ENCODE data around the gene GNAQ.
A peak's percentile ranks its signal among the peaks of the same experiment; 100 is the strongest.
"Not testable (repeated sequence)": the region's sequence is repeated elsewhere in the genome, so short reads cannot be mapped to it uniquely, and the experiment has no call there.

The GNAQ gene

DNA sequence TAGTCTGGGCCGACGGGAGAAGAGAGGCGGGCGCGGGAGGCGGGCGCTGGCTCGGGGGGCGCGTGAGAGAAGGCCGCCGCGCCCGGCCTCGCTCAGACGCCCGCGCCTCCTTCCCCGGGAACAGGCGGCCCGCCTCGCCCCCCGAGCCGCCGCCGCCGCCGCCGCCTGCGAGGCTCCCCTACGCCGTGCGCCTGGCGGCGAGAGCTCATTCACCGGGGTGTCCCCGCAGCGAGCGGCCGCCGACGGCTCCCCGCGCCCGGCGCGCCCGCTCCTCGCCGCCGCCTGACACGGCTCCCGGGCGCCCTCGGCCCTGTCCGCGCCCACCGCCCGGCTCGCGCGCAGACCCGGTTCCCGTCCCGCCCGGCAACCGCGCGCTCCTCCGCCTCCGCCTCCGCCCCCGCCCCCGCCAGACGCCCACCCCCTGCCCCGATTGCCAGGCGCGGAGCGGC lies at the start of gene GNAQ:
TSS of gene GNAQ (minus strand) at position 368 of the 449 bp plus-strand sequence. CDS start 576 bp downstream, outside the sequence.
- peak in 1 of 56 donors; percentile 55 for DNase-seq

DNA sequence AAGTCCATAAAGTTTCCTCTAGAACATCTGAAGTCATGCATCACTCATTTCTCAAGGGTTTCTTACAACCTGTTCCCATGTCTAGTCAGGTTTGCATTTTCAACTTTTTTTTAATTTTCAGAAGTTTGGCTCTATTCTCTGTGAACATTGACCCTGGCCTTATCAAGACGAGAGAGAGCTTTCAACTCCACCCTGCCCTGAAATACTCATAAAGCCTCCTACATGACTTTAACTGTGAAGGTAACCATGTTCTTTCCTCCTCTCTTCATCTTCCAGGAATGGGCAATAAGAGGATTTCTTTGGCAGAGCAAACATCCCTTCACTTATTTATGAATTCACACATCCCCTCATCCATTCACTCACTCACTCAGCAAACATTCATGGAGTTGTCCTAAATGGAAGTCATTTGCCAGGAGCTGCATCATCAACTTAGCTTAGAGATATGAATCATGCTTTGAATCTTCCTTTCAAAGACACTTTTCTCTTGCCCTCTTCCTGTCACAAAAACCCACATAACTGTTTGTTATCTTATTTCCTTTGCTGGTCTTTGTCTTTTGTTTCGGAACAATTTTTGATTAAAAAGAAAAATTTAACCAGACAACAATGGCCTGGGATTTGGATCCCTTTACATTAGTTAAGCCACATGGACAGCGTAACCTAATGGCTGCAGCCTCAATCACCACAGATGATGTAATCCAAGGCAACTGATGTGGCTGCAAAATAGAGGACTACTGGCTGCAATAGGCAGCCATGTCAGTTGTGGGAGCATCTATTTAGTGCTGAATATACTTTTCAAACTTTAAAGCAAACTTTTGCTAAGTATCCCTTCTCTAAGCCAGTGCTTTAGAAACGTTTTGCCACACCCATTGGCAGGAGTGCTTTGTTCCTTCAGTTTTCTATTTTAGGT lies 43.0 kb upstream of the GNAQ start:
- DNase-seq, result no peak

DNA sequence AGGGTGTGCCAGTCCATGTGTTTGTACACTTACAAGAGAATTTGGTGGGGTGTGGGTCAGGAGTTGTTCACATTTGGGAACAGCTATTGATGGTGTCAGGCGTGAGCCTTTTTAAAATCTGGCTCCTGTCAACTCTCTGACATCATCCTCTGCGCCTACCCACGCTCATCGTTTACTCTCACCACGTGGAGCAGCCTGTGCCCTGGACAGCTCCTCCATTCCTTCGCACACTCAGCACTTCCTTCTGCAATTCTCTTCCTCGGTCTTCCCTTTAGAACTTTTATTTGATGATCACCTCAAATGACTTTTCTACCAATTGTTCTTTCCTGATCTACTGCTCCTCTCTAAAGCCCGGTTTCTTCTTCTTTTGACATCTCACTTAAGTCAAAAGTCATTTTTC lies 42.1 kb upstream of the GNAQ start:
- no peak for DNase-seq

DNA sequence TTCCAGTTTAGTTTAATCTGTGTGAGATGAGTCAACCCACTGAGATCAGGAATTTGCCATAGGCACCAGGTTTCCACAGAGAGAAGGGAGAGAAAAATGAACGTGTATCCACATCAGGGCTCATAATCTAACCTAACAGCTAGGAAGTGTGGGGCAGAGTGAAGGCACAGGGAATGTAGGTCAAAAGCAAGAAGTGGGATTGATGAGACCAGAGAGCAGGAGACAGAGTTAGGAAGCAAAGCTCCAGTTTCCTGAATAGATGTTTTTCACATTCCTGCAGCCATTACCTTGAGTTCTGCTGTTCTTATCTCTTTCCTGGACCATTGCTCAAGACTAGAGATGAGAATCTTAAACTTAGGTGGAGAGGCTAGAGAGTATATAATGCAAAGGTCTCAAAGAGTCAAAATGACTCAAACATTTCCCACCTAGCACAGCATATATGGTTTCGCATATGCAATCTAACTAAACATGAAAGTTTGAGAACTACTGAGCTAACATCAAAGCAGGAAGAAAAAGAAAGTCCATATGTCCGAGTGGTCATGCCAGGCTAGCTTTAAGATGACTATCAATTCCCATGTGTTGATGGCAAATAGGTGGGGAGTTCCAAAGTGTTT lies 41.1 kb upstream of the GNAQ start:
- no peak for DNase-seq

DNA sequence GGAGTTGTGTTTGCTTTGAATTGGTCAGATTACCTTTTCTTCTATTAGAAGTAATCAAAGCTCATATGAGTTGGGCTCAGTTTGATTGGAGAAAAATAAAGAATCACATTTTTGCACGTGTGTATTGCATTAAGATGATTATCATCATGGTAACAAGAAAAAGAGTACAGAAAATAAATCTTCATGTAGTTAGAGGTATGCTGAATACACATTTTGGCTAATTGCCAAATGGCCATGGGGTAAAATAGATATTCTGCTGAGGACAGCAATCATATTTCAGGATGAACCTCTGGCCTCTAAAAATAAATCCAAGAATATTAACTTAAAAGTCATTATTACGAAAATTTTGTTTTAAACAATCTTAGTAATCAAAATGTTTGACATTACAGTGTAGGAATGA lies 38.9 kb upstream of the GNAQ start:
- DNase-seq, result no peak

DNA sequence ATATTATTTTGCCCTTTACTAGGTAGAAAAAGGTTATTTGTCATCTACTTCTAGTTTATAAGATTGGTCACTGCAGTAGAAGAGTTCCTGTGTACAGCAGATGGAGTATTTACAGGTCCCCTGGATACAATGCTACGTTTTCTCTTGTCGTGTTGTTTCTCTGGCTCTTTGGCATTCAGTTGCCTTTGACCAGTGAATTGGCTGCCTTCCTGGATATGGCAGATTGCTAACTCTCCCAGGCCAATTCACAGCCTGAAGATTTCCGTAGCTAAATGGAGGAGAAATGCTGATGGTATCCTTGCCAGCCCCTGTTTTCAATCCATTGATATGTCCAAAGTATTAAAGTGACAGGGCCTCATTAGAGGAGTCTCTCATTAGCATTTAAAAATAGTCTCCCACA lies 32.5 kb upstream of the GNAQ start:
- peak in 30 of 56 donors; percentile 0 to 66 (median 10) for DNase-seq

DNA sequence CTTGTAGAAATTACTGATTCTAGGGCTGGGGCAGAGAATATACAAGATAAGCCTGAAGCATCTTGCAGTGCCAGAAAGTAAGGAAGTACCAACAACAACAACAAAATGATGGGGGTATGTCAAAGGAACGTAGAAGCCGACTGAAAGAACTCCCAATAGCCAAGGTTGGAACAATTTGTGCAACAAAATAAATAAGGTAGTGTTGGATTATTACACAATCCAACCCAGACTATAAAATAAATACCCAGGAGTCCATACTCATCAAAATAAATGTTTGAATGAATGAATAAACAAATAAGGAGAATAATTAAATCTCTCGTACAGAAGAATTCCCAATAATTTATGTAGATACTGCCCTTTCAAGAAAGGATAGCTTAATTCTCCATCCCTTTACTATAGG lies 31.1 kb upstream of the GNAQ start:
- DNase-seq, result no peak

DNA sequence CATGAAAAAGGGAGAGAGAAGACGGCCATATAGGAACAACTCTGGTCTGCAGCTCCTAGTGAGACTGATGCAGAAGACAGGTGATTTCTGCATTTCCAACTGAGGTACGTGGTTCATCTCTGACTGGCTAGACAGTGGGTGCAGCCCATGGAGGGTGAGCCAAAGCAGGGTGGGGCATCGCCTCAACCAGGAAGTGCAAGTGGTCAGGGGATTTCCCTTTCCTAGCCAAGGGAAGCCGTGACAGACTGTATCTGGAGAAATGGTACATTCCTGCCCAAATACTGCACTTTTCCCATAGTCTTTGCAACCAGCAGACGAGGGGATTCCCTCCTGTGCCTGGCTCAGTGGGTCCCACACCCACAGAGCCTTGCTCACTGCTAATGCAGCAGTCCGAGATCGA lies 22.6 kb upstream of the GNAQ start:
- not testable (repeated sequence) for DNase-seq

DNA sequence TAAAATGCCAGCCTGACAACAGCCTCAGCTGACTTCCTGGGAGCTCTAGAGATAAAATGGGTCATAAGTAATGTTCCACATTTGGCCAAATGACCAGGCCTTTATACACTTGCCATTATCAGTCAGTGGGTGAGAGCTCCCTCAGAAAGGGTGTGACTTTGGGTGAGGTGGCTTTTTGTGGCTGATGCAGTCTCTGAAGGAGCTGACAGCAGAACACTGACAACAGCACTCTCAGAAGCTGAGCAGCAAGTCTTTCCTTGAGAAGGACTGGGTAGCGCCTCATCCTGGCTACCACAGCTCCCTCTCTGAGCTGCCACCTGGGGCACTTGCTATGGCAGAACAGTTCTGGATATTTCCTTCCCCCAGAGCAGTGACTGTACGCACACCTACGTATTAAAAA lies 22.0 kb upstream of the GNAQ start:
- DNase-seq, result no peak

DNA sequence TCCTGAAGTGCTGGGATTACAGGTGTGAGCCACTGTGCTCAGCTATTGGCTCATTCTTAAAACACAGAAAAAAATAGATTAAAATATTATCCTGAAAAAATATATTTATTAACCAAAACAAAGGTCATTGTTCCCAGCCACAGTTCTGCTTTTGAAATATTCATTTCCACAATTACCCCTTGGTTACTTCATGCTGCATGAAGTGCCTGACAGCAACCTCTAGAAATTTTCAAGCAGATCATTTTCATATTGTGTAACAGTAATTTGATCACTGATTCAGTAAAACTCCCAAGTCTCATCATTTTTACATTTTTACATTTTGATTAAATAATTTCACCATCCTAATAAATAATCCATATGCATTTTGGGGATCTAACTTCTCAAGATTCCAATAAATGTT lies 18.8 kb upstream of the GNAQ start:
- DNase-seq, result no peak

DNA sequence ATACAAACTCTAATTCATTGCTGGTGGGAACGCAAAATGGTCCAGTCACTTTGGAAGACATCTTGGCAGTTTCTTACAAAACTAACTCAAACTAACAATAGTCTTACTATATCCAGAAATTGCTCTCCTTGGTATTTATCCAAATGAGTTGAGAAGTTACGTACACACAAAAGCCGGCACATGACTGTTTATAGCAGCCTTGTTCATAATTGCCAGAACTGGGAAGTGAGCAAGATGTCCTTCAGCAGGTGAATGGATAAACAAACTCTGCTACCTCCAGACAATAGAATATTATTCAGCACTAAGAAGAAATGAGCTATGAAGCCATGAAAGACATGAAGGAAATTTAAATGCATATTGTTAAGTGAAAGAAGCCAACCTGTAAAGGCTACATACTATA lies 17.9 kb upstream of the GNAQ start:
- DNase-seq, result no peak

DNA sequence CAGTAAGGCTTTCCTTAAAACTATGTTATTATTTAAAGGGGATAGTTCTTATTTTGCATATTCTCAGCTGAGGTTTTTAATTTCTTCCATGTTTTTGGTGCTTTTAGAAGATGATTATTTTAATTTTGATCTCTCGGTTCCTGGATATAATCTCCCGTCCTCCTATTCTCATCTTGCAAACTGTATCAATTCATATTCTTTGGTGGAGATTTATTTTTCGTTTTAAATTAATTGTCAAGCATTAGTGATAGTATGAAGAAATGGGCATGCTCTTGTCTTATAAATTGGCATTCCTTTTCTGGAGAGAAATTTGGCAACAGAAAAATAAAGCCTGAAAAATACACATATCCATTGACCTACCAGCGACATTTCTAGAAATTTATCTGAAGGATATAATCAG lies 15.5 kb upstream of the GNAQ start:
- no peak for DNase-seq

DNA sequence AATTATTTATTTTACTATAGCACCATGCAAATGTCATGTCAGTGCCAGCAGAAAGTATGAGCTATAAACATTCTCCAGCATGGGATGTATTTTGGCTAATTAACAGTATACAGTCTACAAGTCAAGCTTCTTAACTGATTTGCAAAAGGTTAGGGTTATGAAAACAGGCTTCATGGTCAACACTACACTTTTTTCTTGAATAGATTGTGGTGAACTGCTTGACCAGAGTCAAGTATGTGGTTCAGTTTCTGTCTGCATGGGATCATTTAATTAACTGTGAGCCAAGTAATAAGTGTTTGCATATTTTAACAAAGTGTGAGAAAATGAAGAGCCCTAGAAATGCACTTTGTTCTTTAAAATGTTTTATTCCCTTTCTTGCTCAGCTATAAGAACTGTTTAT lies 14.5 kb upstream of the GNAQ start:
- no peak for DNase-seq

DNA sequence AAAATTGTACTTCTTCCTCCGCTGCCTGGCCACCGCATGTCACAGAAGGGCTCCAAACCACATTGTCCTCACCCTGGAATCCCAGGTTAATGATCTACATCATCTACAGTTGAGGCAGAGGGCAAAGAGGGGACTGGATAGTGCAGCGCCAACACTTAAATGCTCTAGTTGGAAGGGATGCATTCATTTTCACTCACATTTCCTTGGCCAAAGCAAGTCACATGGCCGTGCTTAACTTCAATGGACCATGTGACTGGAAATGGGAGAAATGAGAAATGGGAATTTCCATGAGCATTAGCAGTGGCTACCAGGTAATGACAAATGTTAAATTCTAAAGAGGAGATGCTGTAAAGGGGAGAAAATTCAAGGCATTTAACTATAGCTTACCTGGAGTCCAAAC lies 13.3 kb upstream of the GNAQ start:
- DNase-seq, result no peak

DNA sequence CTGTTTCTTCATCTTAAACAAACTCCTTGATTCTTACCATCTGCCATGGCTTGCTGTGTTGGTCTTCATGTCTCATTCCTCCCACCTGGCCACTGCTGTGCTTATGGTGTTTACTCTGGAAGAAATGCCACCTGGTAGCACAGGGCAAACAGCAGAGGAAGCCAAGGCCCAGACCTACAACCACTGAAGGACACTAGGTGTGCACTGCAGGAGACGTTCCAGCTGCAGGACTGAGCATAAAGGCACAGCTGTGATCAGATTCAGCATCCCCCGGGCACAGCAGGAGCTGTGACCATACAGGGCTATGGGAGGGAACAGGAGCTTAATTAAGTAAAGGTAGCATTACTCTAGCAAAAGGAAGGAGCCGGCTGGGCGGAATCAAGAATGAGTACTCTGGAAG lies 12.6 kb upstream of the GNAQ start:
- DNase-seq, result no peak

DNA sequence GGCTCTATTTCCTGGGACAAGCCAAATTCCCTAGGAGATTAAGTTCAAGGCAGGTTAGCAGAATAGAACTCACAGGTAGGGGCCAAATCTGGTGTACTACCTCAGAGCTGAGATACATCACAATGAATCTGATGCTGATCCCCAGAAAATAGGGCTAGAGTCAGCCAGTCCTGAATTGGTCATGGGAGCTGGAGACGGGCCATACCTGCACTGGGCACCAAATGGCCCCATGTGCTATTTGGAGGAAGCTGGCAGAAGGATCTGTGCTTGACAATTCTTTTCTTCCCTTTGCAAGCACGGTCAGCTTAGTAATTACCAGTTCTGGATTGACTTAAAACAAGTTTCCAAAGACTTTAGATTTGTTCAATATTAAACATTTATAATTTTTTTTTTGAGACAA lies 10.4 kb upstream of the GNAQ start:
- peak in 4 of 56 donors; percentile 11 to 37 (median 14) for DNase-seq

DNA sequence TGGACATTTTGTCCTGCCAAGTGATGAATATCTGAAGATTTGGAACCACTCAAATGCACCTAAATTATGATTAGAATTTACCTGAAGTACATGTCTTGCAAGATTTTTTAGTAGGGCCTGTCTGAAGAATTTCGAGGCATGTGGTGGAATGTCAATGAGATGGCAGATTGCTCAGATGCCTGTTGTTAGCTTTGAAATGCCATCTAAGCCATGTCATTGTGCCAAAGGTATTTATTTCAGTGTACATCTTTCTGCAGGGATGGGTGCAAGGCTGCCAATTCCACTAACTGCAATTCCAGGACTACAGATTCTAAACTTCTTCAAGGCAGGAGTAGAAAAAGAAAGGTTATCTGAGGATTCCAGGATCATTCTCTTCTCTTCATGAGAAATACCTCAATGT lies 9.1 kb upstream of the GNAQ start:
- DNase-seq, result no peak

DNA sequence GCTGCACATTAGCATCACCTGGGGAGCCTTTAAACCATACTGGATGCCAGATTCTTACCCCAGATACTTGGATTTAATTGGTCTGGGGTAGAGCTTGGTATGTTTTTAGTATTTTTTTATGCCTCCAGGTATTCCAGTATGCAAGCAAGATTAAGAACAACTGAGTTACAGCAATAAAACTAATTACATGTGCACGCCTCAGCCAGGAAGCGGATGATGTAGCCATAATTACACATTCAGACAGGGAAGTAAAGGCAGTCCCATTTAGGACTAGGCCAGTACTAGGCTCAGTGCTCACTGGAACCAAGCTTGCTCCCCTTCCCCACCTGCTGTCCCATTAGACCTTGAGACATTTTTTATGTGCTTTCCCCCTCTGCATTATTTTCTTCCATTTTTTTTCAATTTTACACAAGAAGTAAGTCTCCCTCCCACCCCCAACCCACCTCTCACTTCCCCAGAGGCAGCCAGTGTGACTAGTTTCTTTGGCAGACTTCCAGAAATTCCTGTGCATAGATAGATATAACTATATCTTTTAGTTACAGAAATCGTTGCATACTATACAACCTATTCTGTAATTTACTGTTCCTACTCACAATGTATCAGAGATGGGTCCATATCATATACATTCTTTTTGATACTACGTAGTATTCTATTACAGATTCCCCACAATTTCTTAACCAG lies 7.1 kb upstream of the GNAQ start:
- DNase-seq, result no peak

DNA sequence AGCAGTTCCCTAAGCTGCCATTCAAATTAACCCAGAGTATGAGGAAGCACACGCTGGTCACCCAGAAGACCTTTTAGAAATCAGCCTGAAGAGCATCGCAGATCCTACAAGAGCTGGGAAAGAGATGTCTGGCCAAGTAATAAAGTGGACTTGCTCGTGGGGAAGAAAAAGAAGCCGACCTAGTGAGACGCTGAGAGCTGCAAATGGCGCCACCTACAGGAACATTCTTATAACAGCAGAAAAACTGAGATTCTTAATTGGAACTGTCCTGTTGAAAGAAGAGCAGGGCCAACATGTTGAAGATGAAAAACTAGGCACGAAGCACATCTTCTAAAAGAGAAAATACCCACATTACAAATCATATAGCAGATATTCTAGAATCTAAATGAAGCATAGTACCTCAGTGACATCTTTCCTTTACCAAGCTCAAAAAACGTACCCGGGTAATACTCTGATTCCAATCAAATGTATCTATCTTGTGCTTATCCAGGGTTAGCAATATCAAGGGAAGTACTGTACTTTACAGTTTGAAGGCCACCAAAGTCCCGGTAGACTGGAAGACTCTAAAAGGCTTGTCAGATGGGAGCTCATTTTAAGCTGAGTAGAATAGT lies 3.9 kb upstream of the GNAQ start:
- DNase-seq, result peak in 42 of 56 donors; percentile 7 to 74 (median 41)

DNA sequence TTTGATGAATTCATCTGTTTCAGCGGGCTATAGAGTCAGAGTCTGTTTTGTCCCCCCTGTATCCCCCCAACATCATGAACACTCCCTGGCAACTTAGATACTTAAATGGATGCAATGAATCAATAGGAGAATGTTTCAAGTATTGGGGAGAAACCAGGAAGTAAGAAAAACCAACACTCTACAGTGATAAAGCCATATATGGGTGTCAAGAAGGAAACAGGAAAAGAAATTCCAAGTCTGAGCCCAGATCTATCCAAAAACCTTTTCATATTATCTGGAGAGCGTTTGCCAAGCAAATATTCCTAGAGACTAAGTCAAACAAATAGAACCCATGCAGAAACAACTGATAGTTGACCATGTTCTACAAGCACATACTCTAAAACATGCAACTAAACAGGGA lies 2.3 kb upstream of the GNAQ start:
- DNase-seq, result no peak

DNA sequence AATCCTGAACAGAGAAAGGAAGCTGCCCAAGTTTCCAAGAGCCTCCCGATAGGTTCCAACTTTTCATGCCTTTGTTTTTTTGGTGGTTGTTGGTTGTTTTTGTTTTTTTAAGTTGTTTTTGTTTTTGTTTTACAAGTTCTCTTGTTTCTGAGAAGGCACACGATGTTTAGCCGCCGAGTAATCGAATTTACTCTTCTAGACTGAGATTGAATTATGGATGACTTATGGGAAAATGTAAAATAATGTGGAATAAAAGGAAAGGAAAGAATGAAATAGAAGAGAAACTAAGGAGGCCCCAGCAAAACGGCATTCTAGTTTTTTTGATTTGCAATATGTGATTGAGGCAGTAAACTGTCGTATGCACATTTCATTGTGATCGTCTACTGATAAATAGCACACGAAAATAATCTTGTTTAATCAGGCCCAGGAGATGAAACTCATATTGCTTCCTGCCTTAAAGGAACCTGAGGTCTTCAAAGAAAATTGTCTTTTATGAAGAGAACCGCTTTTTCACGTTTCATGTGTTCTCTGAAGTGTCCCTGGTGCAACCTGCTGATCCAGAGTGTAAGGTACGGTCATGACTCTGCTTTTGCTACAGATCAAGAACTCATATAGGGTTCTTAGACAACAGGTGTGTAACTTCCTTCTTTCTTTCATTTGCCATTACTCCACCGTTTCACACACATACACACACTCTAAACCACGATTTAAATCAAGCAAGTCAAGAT lies 1.3 kb upstream of the GNAQ start:
- no peak for DNase-seq

All from nucleus accumbens (tissue), 56 donors.